Measurements from ENCODE around the gene LMAN2. TPM values are rescaled to one million over a fixed set of nuclear protein-coding genes. Genes with fewer than 3 reads are reported as not detected.

The LMAN2 gene
- total RNA-seq, 1 experiment from 2014 or later, result 128 TPM

DNA sequence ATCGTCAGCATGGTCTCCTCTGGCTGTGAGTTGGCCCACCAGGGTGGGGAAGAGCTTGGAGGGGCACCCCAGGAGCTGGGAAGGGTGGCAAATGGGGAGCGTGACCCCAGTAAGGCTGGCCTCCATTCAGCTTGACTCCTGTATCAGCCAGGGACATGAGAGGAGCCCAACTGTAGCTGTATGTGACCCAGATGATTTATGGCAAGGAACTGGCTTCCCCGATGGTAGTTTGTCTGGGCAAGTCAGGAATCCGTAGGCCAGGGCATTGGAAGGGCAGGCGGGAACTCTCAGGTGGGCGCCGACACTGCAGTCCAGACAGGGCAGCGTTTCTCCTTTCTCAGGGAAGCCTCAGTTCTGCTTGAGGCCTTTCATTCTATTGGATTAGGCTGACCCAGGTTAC lies 35.1 kb upstream of the LMAN2 start:
- H3K9ac ChIP-seq (ENCODE audit: low read length), result no peak overlapping the region
- no peak overlapping the region for H3K4me2 ChIP-seq (ENCODE audit: low read length)
- ATAC-seq (no peak), DNase-seq (ENCODE audit: low read depth, low spot score) (no peak)
- no peak overlapping the region for H3K4me3 ChIP-seq (replicated peaks in 1 of 2; ENCODE audit: low read depth in 1 of 2, low read length in 2 of 2)
- POLR2A ChIA-PET, result no interaction called here
- BruUV-seq (replicated peaks), result no TSS peak
- CTCF ChIA-PET, result interaction anchor here (1.4 kb wide), 1 partner anchor 16 kb away, joined by 3 read pairs; no protein-coding TSS in a partner anchor
- intact Hi-C loops (cut with micrococcal nuclease), result loop anchor here (5.0 kb wide), 1 partner anchor 69 kb away; no protein-coding TSS in a partner anchor
- no peaks in the 10 kb centered on the region for H3K36me3 ChIP-seq (ENCODE audit: control insufficient read depth in 1 of 2, insufficient read depth in 2 of 2, low read length in 2 of 2)
- H3K27ac ChIP-seq (ENCODE audit: low read depth, low read length), result no peak overlapping the region
- H4K20me1 ChIP-seq (ENCODE audit: insufficient read depth), result no peaks in the 10 kb centered on the region
- TF ChIP-seq YY1 (IDR thresholded peaks at IDR 0.05; ENCODE audit: extremely low read depth, insufficient replicate concordance, low read depth, low read length), result no peak
- no peak for TF ChIP-seq SIN3A (IDR thresholded peaks at IDR 0.05; ENCODE audit: low read depth)
- TF ChIP-seq EZH2phosphoT487 (IDR thresholded peaks at IDR 0.05; ENCODE audit: borderline replicate concordance), result no peak
- no peak for TF ChIP-seq POLR2A (IDR thresholded peaks at IDR 0.05; ENCODE audit: borderline replicate concordance, extremely low read depth, insufficient read depth, insufficient read length)
- no peak for TF ChIP-seq EGR1 (IDR thresholded peaks at IDR 0.05; ENCODE audit: low read depth)
- TF ChIP-seq POLR2AphosphoS5 (IDR thresholded peaks at IDR 0.05; ENCODE audit: low read depth, low read length), result no peak
- TF ChIP-seq, protein P1, sequence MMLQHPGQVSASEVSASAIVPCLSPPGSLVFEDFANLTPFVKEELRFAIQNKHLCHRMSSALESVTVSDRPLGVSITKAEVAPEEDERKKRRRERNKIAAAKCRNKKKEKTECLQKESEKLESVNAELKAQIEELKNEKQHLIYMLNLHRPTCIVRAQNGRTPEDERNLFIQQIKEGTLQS (IDR thresholded peaks at IDR 0.05), result no peak
- TF ChIP-seq FOSL1 (IDR thresholded peaks at IDR 0.05; ENCODE audit: low read depth), result no peak
- H3K9me3 ChIP-seq (ENCODE audit: control insufficient read depth in 1 of 2, insufficient read depth in 1 of 2, low read depth in 1 of 2, low read length in 2 of 2), result no peaks in the 10 kb centered on the region
- H3K27me3 ChIP-seq (ENCODE audit: insufficient read depth, low read length), result no peaks in the 10 kb centered on the region
- H3K79me2 ChIP-seq (ENCODE audit: insufficient read depth, low read length), result no peaks in the 10 kb centered on the region
- H2AFZ ChIP-seq (ENCODE audit: low read depth, low read length, poor library complexity, severe bottlenecking), result no peak overlapping the region
- RAD21 ChIA-PET (ENCODE audit: low non-redundant PET in 1 of 2, low total read pairs in 2 of 2, uncharacterized antibody in 2 of 2, unreplicated experiment in 2 of 2), result no interaction called here
- peaks cover 26 to 45% of the 10 kb centered on the region in 2 experiments for H3K4me1 ChIP-seq (ENCODE audit: control insufficient read depth in 1 of 2, insufficient read depth in 2 of 2, low read length in 2 of 2)
- no peaks in the 10 kb centered on the region for H3K9me2 ChIP-seq (ENCODE audit: insufficient read depth)

GRCh38 chr5:177385720-177386119 lies 34.3 kb upstream of the LMAN2 start:
- no peak overlapping the region for H3K9ac ChIP-seq (ENCODE audit: low read length)
- RAD21 ChIA-PET (ENCODE audit: low non-redundant PET in 1 of 2, low total read pairs in 2 of 2, uncharacterized antibody in 2 of 2, unreplicated experiment in 2 of 2), result no interaction called here

More at GRCh38 chr5:177385720-177386119, 34.3 kb upstream of the LMAN2 start:
- H3K9me3 ChIP-seq (ENCODE audit: control insufficient read depth in 1 of 2, insufficient read depth in 1 of 2, low read depth in 1 of 2, low read length in 2 of 2), result no peaks in the 10 kb centered on the region
- POLR2A ChIA-PET, result no interaction called here
- H2AFZ ChIP-seq (ENCODE audit: low read depth, low read length, poor library complexity, severe bottlenecking), result no peak overlapping the region
- CTCF ChIA-PET, result no interaction called here
- H3K4me3 ChIP-seq (replicated peaks in 1 of 2; ENCODE audit: low read depth in 1 of 2, low read length in 2 of 2), result no peak overlapping the region
- DNase-seq (ENCODE audit: low read depth, low spot score) (no peak), ATAC-seq (no peak)
- no peaks in the 10 kb centered on the region for H3K79me2 ChIP-seq (ENCODE audit: insufficient read depth, low read length)
- H3K27me3 ChIP-seq (ENCODE audit: insufficient read depth, low read length), result no peaks in the 10 kb centered on the region
- peaks cover 26 to 37% of the 10 kb centered on the region in 2 experiments for H3K4me1 ChIP-seq (ENCODE audit: control insufficient read depth in 1 of 2, insufficient read depth in 2 of 2, low read length in 2 of 2)
- H3K27ac ChIP-seq (ENCODE audit: low read depth, low read length), result no peak overlapping the region
- no TSS peak for BruUV-seq (replicated peaks)
- no peaks in the 10 kb centered on the region for H3K36me3 ChIP-seq (ENCODE audit: control insufficient read depth in 1 of 2, insufficient read depth in 2 of 2, low read length in 2 of 2)
- no peaks in the 10 kb centered on the region for H3K9me2 ChIP-seq (ENCODE audit: insufficient read depth)
- intact Hi-C loops (cut with micrococcal nuclease), result loop anchor here (5.0 kb wide), 1 partner anchor 68 kb away; no protein-coding TSS in a partner anchor
- H3K4me2 ChIP-seq (ENCODE audit: low read length), result no peak overlapping the region
- no peaks in the 10 kb centered on the region for H4K20me1 ChIP-seq (ENCODE audit: insufficient read depth)
- TF ChIP-seq SP1 (IDR thresholded peaks at IDR 0.05; ENCODE audit: low read depth) (no peak), ZFX (IDR thresholded peaks at IDR 0.05) (no peak), POLR2AphosphoS5 (IDR thresholded peaks at IDR 0.05; ENCODE audit: low read depth, low read length) (no peak)
